Measurements from ENCODE around the gene LMBR1.
"Not testable (repeated sequence)": the region's sequence is repeated elsewhere in the genome, so short reads cannot be mapped to it uniquely, and the experiment has no call there.

The LMBR1 gene

DNA sequence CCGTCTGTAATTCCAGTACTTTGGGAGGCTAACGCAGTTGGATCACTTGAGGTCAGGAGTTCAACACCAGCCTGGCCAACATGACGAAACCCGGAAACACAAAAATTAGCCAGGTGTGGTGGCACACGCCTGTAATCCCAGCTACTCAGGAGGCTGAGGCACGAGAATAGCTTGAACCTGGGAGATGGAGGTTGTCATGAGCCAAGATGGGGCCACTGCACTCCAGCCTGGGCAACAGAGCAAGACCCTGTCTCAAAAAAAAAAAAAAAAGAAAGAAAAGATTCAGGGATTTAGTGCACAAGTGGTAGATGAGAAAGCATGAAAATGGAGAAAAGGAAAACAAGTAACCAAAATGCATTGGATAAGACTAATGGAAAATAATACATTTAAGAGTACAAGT is 49.4 kb downstream of the LMBR1 start:
- DNase-seq = not testable (repeated sequence)

GRCh38 chr7:156843157-156843556 is 49.8 kb downstream of the LMBR1 start:
- DNase-seq = no peak

DNA sequence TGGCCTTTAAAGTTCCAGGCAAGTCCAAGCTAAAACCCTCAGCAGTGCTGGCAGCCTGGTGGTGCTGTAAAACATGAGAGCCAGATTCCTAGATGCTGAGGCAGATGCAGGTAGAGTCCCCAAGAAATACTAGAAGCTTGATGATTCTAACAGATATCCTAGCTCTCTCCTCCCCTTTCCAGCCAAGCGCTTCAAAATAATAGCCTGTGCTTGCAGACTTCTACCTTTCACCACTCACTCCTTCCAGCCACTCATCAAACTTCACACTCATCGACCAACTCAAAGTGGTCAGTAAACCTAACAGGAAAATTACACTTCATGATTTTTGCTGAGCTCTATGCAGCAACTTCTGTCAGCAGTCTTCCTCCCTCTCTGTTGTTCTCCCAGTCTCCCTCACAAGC is 50.2 kb downstream of the LMBR1 start:
- DNase-seq = no peak

- no peak for DNase-seq
Observed at GRCh38 chr7:156842317-156842716, 50.7 kb downstream of the LMBR1 start.

DNA sequence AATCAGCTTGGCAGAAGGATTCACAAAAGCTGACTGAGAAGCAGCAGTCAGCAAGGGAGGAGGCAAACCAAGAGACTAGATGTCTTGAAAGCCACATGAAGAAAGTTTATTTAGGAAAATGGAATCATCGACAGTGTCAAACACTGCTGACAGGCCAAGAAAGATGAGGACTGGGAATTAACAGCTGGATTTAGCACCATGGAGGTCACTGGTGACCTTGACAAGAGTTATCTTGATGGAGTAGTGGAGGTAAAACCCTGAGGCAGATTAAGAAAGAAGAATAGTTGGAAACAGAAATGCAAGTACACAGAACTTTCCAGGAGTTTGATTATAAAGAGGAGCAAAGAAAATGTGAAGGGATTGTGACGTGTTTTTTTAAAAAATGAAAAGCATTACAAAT is 51.5 kb downstream of the LMBR1 start:
- no peak for DNase-seq

DNA sequence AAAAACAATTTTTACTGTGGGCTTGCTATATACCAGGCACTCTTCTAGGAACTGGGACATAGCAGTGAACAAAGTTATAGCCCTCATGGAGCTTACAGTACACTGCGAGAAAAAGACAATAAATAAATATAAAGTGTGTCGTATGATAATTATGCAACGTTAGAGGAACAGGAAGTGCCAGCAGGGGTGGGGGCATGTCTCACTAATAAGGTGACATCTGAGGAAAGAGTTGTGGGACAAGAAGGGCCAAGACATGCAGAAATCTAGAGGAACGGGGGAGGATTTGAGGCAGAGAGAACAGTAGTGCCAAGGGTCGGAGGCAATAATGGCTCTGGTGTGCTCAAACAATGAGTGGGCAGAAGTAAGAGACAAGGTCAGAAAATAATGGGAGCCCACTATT is 52.8 kb downstream of the LMBR1 start:
- DNase-seq = no peak

- no peak for DNase-seq
Observed at GRCh38 chr7:156836443-156836842, 56.5 kb downstream of the LMBR1 start.

- no peak for DNase-seq
Observed at GRCh38 chr7:156834462-156834861, 58.5 kb downstream of the LMBR1 start.

- DNase-seq = no peak
Observed at GRCh38 chr7:156833312-156833711, 59.7 kb downstream of the LMBR1 start.

- no peak for DNase-seq
Observed at GRCh38 chr7:156832195-156832877, 60.6 kb downstream of the LMBR1 start.

DNA sequence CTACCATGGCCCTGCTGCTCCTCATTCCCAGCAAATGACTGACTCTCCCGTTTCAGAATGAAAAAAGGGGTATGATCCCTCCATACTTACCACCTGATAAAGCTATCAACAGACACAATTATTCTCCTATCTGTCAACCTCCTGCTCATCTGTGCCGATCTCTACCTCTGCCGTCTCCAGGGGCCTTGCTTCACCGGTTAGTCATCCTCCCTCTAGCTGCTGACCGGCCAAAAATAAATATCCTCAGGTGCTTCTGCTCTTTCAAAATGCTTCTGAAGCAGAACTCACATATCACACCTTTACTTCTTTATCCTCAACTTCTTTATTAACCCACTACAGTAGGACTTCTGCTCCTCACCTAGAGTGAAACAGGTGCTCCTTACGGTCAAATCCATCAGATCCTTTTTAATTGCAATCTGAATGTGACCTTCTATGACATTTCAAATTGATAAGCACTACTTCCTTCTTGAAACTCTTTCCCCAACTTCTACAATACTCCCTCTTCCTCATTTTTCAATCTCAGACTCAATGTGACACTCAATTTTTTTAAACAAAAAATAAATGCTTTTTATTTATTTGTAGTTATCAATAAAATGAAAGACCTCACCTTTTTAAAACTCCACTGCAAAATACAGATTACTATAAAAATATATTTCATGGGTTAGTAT is 63.2 kb downstream of the LMBR1 start:
- DNase-seq = no peak

DNA sequence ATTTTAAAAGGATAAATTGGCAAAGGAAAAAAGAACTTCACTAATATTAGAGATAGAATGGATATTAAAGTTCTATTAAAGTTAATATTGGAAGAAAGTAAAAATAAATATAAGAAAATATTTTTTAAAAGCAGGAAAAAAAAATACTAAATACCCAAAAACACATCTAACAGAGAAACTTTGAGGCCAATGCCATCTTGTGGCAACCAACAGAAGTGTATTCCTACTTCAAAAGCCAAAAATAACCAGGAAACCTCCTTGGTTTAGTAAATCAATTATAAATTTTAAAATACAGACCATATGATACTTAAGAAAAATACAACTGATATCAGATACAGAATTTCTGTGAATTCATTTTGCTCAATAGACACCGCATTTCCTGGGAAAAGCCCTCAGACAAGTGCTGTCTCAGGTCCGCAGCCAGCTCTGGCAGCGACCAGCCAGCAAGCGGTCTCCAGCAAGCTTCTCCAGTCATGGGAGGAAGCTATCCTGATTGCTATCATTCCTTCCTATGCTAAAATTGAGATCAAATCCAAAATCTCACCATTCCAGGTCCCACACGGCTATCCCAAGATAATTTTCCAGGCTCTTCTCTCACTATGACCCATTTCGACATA is 65.3 kb downstream of the LMBR1 start:
- DNase-seq = no peak

DNA sequence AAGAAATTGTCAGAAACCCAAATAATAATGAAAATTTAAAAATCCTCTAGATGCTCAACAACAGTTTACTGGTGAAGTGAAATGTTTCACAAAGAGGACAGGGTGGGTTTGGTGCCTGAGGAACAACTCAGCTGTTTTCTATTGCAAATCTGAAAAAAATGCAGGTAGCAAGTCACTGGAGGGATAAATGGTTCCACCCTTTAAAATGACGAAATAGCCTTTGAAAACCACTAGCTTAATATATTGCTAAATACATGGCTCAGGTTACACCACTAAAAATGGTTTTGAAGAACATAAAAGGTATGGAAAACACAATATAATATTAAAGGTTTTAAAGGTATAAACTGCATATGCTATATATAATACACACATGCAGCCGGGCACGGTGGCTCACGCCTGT is 69.5 kb downstream of the LMBR1 start:
- DNase-seq = no peak

- no peak for DNase-seq
Observed at GRCh38 chr7:156820445-156821063, 72.4 kb downstream of the LMBR1 start.

DNA sequence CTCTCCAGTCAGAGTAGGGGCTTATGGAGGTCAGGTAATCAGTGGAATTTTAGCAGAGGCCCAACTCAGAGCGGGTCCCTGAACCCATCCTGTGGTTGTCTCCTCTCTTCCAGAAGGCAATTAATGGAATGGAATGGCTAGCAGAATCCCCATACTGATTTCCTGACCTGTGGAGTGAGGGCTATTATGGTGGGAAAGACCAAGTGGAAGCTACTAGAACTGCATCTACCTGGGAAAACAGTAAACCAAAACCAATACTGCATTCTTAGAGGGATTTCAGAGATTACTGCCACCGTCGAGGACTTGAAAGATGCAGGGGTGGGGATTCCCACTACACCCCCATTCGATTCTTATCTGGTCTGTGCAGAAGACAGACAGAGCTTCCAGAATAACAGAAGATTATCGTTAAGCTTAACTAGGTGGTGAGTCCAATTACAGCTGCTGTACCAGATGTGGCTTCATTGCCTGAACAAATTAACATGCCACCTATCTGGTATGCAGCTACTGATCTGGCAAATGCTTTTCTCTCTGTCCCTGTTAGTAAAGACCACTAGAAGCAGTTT is 73.2 kb downstream of the LMBR1 start:
- DNase-seq = no peak

GRCh38 chr7:156818133-156818532 is 74.8 kb downstream of the LMBR1 start:
- no peak for DNase-seq

DNA sequence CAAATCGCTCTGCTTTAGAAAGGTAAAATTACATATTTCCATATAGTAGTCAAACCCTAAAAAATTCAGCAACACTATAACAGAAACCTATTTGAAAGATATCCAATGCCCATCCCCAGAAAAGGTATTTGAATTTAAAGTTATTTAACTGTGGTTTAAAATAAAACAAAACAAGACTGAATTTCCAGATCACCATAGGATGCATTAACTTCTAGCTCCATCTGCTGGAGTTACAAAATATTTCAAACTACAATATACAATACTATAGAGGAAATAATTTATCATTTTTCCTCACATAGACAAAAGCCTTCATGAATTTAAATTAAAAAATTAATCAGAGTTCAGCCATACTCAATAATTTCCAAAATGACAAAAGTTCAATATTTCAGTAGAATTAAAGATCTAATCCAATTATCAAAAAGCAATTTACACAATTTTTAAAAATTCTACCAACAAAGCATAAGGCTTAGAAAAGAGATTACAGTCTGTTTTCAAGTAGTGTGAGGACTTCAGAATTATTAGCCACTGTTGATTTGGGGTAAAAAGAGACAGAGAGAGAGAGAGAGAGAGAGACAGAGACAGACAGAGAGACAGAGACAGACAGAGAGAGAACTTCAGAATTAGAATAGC is 75.9 kb downstream of the LMBR1 start:
- no peak for DNase-seq

DNA sequence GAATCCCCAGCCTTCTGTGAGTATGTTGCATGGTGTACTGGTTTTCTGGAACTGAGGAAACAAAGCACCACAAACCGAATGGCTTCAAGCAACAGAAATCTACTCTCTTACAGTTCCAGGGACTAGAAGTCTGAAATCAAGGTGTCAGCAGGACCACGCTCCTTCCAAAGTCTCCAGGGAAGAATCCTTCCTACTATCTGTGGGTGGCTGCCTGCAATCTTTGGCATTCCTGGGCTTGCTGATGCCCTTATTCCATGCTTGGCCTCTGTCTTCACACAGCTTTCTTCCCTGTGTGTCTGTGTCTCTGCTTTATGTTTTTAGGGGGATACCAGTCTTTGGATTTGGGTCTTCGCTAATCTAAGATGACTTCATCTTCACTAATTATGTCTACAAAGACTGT is 81.3 kb downstream of the LMBR1 start:
- no peak for DNase-seq

- DNase-seq = not testable (repeated sequence)
Observed at GRCh38 chr7:156803656-156804055, 89.3 kb downstream of the LMBR1 start.

GRCh38 chr7:156802214-156802613 is 90.8 kb downstream of the LMBR1 start:
- DNase-seq = no peak

DNA sequence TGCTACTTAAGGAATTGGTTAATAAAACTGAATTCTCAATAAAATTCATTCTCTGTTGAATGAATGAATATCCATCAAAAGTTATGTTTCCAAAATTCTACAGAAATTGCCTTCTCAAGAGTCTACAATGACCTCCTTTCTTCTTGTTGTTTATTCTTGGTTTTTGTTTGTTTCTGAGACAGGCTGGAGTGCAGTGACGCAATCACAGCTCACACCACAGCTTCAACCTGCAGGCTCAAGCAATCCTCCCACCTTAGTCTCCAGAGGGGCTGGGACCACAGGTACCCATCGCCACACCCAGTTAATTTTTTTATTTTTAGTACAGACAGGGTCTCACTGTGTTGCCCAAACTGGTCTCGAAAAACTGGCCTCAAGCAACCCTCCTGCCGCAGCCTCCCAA is 97.6 kb downstream of the LMBR1 start:
- no peak for DNase-seq

- no peak for DNase-seq
Observed at GRCh38 chr7:156793334-156793733, 99.6 kb downstream of the LMBR1 start.

DNA sequence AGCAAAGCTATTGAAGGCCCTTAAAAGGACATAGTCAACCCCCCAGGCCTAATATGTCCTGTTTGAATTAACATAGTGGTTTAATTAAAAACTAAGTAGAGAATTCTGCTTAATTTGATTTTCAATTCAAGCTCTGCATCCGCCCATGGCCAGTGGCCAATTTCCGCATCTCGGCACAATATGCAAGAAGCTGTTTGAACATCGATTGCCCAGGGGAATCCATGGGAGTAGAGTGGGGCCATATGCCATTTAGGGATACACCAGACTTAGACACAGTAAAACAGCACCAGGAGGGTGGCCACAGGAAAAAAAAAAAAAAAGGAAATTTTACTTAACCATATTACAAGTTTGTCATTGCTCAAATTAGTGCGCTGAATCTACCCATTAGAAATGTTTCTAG is 100.4 kb downstream of the LMBR1 start:
- DNase-seq = no peak

Measured in activated CD4-positive, alpha-beta T cell treated with anti-CD3 and anti-CD28 coated beads, Interleukin-2, amount 50 U/mL, for 1 hour (primary cell).